ENCODE results near the gene BABAM2. TPM values are rescaled to one million over a fixed set of nuclear protein-coding genes. Genes with fewer than 3 reads are reported as not detected.

BABAM2 gene
- total RNA-seq, 1 donor from 2014 or later = 25.4 TPM

GRCh38 chr2:28348921-28349320, 458.4 kb downstream of the BABAM2 start:
- no peak for DNase-seq

GRCh38 chr2:28349546-28350165, 459.1 kb downstream of the BABAM2 start:
- no peak for DNase-seq

- no peak for DNase-seq
These were observed 459.7 kb downstream of the BABAM2 start for GRCh38 chr2:28350196-28350595.

- DNase-seq = no peak
These were observed 460.3 kb downstream of the BABAM2 start for GRCh38 chr2:28350791-28351285.

- no peak for DNase-seq
These were observed 461.1 kb downstream of the BABAM2 start for GRCh38 chr2:28351621-28352020.

- DNase-seq = peak; percentile 53
These were observed 461.6 kb downstream of the BABAM2 start for GRCh38 chr2:28352104-28352503.

- DNase-seq = no peak
These were observed 462.2 kb downstream of the BABAM2 start for GRCh38 chr2:28352610-28353195.

GRCh38 chr2:28354920-28355520, 464.5 kb downstream of the BABAM2 start:
- DNase-seq = no peak

- DNase-seq = no peak
These were observed 465.1 kb downstream of the BABAM2 start for GRCh38 chr2:28355521-28356094.

- DNase-seq = peak; percentile 77
These were observed 465.8 kb downstream of the BABAM2 start for GRCh38 chr2:28356095-28356911.

- DNase-seq = no peak
These were observed 466.5 kb downstream of the BABAM2 start for GRCh38 chr2:28357055-28357454.

- no peak for DNase-seq
These were observed 467.6 kb downstream of the BABAM2 start for GRCh38 chr2:28357948-28358667.

GRCh38 chr2:28358668-28359201, 468.2 kb downstream of the BABAM2 start:
- DNase-seq = no peak

GRCh38 chr2:28359222-28360057, 468.9 kb downstream of the BABAM2 start:
- no peak for DNase-seq

- no peak for DNase-seq
These were observed 469.7 kb downstream of the BABAM2 start for GRCh38 chr2:28360058-28360717.

GRCh38 chr2:28360718-28361293, 470.3 kb downstream of the BABAM2 start:
- DNase-seq = no peak

- no peak for DNase-seq
These were observed 471.6 kb downstream of the BABAM2 start for GRCh38 chr2:28361991-28362710.

- no peak for DNase-seq
These were observed 472.5 kb downstream of the BABAM2 start for GRCh38 chr2:28362991-28363521.

All from skin of body (tissue), 2 donors.